ENCODE data around the gene CRHR1.

DNA sequence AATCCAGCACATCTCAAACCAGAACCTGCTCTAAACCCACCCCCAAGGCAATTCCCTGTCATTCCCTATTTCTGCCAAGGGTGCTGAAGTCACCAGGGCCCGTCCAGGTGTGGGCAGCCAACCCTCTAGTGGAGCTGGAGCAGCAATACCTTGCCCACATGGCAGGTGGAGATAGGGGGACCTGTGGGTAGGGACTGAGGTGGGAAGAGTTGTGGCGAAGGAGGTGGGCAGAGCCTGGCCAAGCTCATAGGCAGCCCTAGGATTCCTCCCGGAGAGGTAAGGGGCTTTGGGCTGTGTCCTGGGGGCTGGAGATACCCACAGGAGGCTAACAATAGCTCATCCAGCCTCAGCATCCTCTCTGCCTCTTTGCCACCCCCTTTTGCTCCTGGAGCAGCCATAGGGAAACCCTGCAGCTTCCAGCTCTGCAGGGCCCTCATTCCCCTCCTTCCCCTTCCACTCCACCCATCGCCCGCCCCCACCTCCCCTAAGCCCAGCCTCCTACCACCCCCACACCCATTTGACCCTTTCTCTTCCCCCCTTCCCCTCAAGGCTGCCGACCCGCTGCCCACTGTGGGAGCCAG is 30.4 kb upstream of the CRHR1 start:
- TF ChIP-seq CTCF (IDR thresholded peaks at IDR 0.05; ENCODE audit: insufficient read depth, low read length) (no peak), POLR2AphosphoS5 (IDR thresholded peaks at IDR 0.05; ENCODE audit: low read depth) (no peak), GABPA (IDR thresholded peaks at IDR 0.05; ENCODE audit: low read depth) (no peak)
- TF ChIP-seq, protein P1, sequence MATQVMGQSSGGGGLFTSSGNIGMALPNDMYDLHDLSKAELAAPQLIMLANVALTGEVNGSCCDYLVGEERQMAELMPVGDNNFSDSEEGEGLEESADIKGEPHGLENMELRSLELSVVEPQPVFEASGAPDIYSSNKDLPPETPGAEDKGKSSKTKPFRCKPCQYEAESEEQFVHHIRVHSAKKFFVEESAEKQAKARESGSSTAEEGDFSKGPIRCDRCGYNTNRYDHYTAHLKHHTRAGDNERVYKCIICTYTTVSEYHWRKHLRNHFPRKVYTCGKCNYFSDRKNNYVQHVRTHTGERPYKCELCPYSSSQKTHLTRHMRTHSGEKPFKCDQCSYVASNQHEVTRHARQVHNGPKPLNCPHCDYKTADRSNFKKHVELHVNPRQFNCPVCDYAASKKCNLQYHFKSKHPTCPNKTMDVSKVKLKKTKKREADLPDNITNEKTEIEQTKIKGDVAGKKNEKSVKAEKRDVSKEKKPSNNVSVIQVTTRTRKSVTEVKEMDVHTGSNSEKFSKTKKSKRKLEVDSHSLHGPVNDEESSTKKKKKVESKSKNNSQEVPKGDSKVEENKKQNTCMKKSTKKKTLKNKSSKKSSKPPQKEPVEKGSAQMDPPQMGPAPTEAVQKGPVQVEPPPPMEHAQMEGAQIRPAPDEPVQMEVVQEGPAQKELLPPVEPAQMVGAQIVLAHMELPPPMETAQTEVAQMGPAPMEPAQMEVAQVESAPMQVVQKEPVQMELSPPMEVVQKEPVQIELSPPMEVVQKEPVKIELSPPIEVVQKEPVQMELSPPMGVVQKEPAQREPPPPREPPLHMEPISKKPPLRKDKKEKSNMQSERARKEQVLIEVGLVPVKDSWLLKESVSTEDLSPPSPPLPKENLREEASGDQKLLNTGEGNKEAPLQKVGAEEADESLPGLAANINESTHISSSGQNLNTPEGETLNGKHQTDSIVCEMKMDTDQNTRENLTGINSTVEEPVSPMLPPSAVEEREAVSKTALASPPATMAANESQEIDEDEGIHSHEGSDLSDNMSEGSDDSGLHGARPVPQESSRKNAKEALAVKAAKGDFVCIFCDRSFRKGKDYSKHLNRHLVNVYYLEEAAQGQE (IDR thresholded peaks at IDR 0.05; ENCODE audit: insufficient replicate concordance, low read depth), result no peak

Measured in HL-60 (cell line).